HepG2 (cell line): Measurements from ENCODE around the gene ESYT2. TPM values are rescaled to one million over a fixed set of nuclear protein-coding genes. Genes with fewer than 3 reads are reported as not detected.

Experiments
- ATAC-seq: fragments of 200-7000 bp; cut with Tn5 transposase; 3 replicates; pipeline ENCODE4 v1.9.1; 2020; ENCODE audit warnings: mild to moderate bottlenecking, moderate library complexity
- BruUV-seq: library from RNA; stranded (reverse); fragments of 400-500 nt; replicated peaks from 2 replicates; lab custom pipeline; 2021; lab: Mats Ljungman, UMichigan
- CTCF ChIA-PET: fragments of 300-600 bp; formaldehyde crosslinking; extraction: SDS; loops from one replicate; lab custom pipeline; 2021; ENCODE audit warnings: low total read pairs, inconsistent platforms, low intra/inter-chr PET ratio; lab: Yijun Ruan, JAX
- POLR2A ChIA-PET: fragments of 350-600 bp; sonication (Branson Sonifier 250); formaldehyde crosslinking; loops from one replicate; lab custom pipeline; 2020; ENCODE audit warnings: antibody characterized with exemption, inconsistent platforms; lab: Yijun Ruan, JAX
- DNase-seq: peaks from one replicate; pipeline ENCODE4 v3.0.0-alpha.2; 2015; ENCODE audit warnings: low spot score
- FAIRE-seq: peaks from 3 replicates; lab custom pipeline; 2011; peaks lifted over from hg19 to GRCh38; lab: Jason Lieb, UNC
- H2AFZ ChIP-seq: one replicate; pipeline ENCODE4 v1.6.1; 2011; ENCODE audit warnings: low read length, inconsistent platforms
- H3K27ac ChIP-seq: fragments of 300-600 bp; 3 replicates; pipeline ENCODE4 v1.8.0; 2011; ENCODE audit warnings: mixed run types, mild to moderate bottlenecking, mixed read lengths, low read length, inconsistent platforms; ENCODE audit not compliant: insufficient read depth; ENCODE audit errors: extremely low read length
- H3K27me3 ChIP-seq, 2 experiments: fragments of 200-600 bp in 1 of 2; 2 replicates in 1 of 2; 3 replicates in 1 of 2; pipeline versions ENCODE4 v1.6.0 to v1.8.0; 2011; ENCODE audit warnings: low read length in 2 of 2, mild to moderate bottlenecking in 2 of 2, moderate library complexity in 2 of 2, inconsistent platforms in 1 of 2; ENCODE audit not compliant: insufficient read depth in 2 of 2, control insufficient read depth in 1 of 2
- H3K36me3 ChIP-seq, 2 experiments: fragments of 200-600 bp in 1 of 2; replicated peaks in 1 of 2; 2 replicates in 1 of 2; 3 replicates in 1 of 2; pipeline versions ENCODE4 v1.5.1 to v1.8.0; 2011; ENCODE audit warnings: low read length in 2 of 2, inconsistent platforms in 1 of 2; ENCODE audit not compliant: insufficient read depth in 2 of 2, control insufficient read depth in 1 of 2
- H3K4me1 ChIP-seq: 2 replicates; pipeline ENCODE4 v1.5.1; 2012; ENCODE audit warnings: low read length, inconsistent platforms; ENCODE audit not compliant: insufficient read depth
- H3K4me2 ChIP-seq: 2 replicates; pipeline ENCODE4 v1.6.0; 2011; ENCODE audit warnings: low read depth, low read length, inconsistent platforms
- H3K4me3 ChIP-seq, 3 experiments: fragments of 200-600 bp in 1 of 3; sonication (generic), shearing (Covaris generic) in 1 of 3; replicated peaks in 1 of 3; 2 replicates each; pipeline ENCODE4 v1.5.1; 2011 to 2016; ENCODE audit warnings: low read length in 3 of 3, inconsistent platforms in 2 of 3, low read depth in 2 of 3, mild to moderate bottlenecking in 2 of 3, control low read depth in 1 of 3, mixed read lengths in 1 of 3; ENCODE audit not compliant: insufficient read depth in 1 of 3
- H3K79me2 ChIP-seq: one replicate; pipeline ENCODE4 v1.6.1; 2011; ENCODE audit warnings: low read length, inconsistent platforms; ENCODE audit not compliant: insufficient read depth
- H3K9ac ChIP-seq: 2 replicates; pipeline ENCODE4 v1.6.0; 2011; ENCODE audit warnings: mild to moderate bottlenecking, low read depth, low read length, inconsistent platforms; ENCODE audit not compliant: insufficient read depth
- H3K9me3 ChIP-seq: 2 replicates; pipeline ENCODE4 v1.5.1; 2012; ENCODE audit warnings: mild to moderate bottlenecking, low read length
- H4K20me1 ChIP-seq: 2 replicates; pipeline ENCODE4 v1.6.0; 2011; ENCODE audit warnings: inconsistent platforms, mild to moderate bottlenecking, low read length, moderate library complexity; ENCODE audit not compliant: insufficient read depth
- CREB1 ChIP-seq, 2 experiments: fragments of 450-650 bp in 1 of 2; IDR thresholded peaks; 2 replicates each; pipeline ENCODE4 v1.6.1; 2016 to 2017; ENCODE audit warnings: control low read depth in 1 of 2, mild to moderate bottlenecking in 1 of 2, missing compliant biosample characterization in 1 of 2, missing genetic modification characterization in 1 of 2
- ELF1 ChIP-seq: sonication (generic); formaldehyde crosslinking; IDR thresholded peaks from 2 replicates; pipeline ENCODE4 v1.4.0; 2020; ENCODE audit warnings: missing genetic modification reagents
- KDM5A ChIP-seq: fragments of 200-600 bp; sonication (generic); IDR thresholded peaks from 2 replicates; pipeline ENCODE4 v1.7.0; 2018; ENCODE audit warnings: antibody characterized with exemption, mild to moderate bottlenecking, low read length, borderline replicate concordance
- MEIS2 ChIP-seq: sonication (generic); formaldehyde crosslinking; IDR thresholded peaks from 2 replicates; pipeline ENCODE4 v1.9.0; 2021; ENCODE audit warnings: mild to moderate bottlenecking, missing genetic modification reagents
- MXI1 ChIP-seq: IDR thresholded peaks from 3 replicates; pipeline ENCODE4 v1.6.1; 2012; ENCODE audit warnings: low read depth, low read length, inconsistent platforms, borderline replicate concordance
- RARA ChIP-seq: IDR thresholded peaks from 2 replicates; pipeline ENCODE4 v1.6.1; 2016; ENCODE audit warnings: missing genetic modification reagents, missing compliant biosample characterization
- TEAD3 ChIP-seq: optimal IDR thresholded peaks from 2 replicates; pipeline ENCODE3; 2016; ENCODE audit warnings: borderline replicate concordance
- ZBTB38 ChIP-seq: sonication (generic); formaldehyde crosslinking; IDR thresholded peaks from 2 replicates; pipeline ENCODE4 v1.5.1; 2020; ENCODE audit warnings: mild to moderate bottlenecking, missing genetic modification reagents
- ZMYM3 ChIP-seq: sonication (generic); formaldehyde crosslinking; IDR thresholded peaks from 2 replicates; pipeline ENCODE4 v1.5.1; 2020; ENCODE audit warnings: mild to moderate bottlenecking, missing genetic modification reagents
- ZNF121 ChIP-seq: sonication (generic); formaldehyde crosslinking; IDR thresholded peaks from 2 replicates; pipeline ENCODE4 v1.5.0; 2020; ENCODE audit warnings: mild to moderate bottlenecking, missing genetic modification reagents
- ZNF501 ChIP-seq: sonication (generic); formaldehyde crosslinking; IDR thresholded peaks from 2 replicates; pipeline ENCODE4 v1.5.1; 2020; ENCODE audit warnings: mild to moderate bottlenecking, moderate library complexity, missing genetic modification reagents
- WGBS: methylation state at CpG from one replicate; pipeline ENCODE4 v1.1.6; 2017; ENCODE audit warnings: low lambda C conversion rate; 5-methylcytosine and 5-hydroxymethylcytosine counted together
- in situ Hi-C: cut with HindIII; loops from 2 replicates; pipeline ENCODE4 v1.10.0; 2017; ENCODE audit warnings: low pct_unique_long_range_greater_than_20kb; ENCODE audit not compliant: extremely low pct_ligation_motif_present
- intact Hi-C: fragments of 100-400 bp; cut with micrococcal nuclease; formaldehyde crosslinking; loops from one replicate; pipeline ENCODE4 v1.10.0; 2022; ENCODE audit not compliant: unreplicated experiment
- polyA plus RNA-seq, 8 experiments: library from polyadenylated mRNA; depleted of rRNA in 3 of 8; stranded (reverse) in 7 of 8; unstranded in 1 of 8; fragments of >200 nt; fragmentation: Illumina TruSeq in 4 of 8; extraction: Trizol in 4 of 8; gene quantifications; 2 replicates each; pipeline versions ENCODE4 v1.2.1 to v1.2.3, GENCODE V29; 2011 to 2016; ENCODE audit warnings: low read depth in 4 of 8, missing spikeins in 1 of 8, mixed read lengths in 1 of 8; ENCODE audit not compliant: insufficient read depth in 1 of 8
- total RNA-seq, 5 experiments: library from RNA; depleted of rRNA; stranded (reverse); fragments of >200 nt; fragmentation: Illumina TruSeq; extraction: Trizol; gene quantifications; 2 replicates each; pipeline ENCODE4 v1.2.3, GENCODE V29; 2016; ENCODE audit warnings: low read depth in 1 of 5
- TF ChIP-seq, protein P1 (sequence below): sonication (generic); formaldehyde crosslinking; IDR thresholded peaks from 2 replicates; pipeline ENCODE4 v1.8.0; 2022; ENCODE audit warnings: mild to moderate bottlenecking, missing genetic modification reagents, moderate library complexity
- TF ChIP-seq, protein P2 (sequence below): IDR thresholded peaks from 2 replicates; pipeline ENCODE4 v1.4.0; 2020; ENCODE audit warnings: mild to moderate bottlenecking, missing genetic modification reagents
- TF ChIP-seq, protein P3 (sequence below): sonication (generic); formaldehyde crosslinking; IDR thresholded peaks from 2 replicates; pipeline ENCODE4 v1.9.0; 2022; ENCODE audit warnings: missing genetic modification reagents, mild to moderate bottlenecking, borderline replicate concordance
- TF ChIP-seq, protein P4 (sequence below): IDR thresholded peaks from 2 replicates; pipeline ENCODE4 v1.6.1; 2016

Gene ESYT2
- total and polyA plus RNA-seq, 2 of the 13 experiments (the other 11 are each of a cell fraction or from before 2014, with no cell fraction given) = 28.5 to 37.3 TPM

DNA sequence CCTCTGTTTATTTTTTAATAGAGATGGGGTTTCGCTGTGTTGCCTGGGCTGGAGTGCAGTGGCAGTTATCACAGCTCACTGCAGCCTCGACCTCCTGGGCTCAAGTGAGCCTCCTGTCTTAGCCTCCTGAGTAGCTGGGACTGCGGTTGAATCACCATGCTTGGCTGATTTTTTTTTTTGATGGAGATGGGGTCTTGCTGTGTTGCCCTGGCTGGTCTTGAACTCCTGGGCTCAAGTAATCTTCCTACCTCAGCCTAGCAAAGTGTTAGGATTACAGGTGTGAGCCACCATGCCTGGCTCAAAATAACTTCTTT lies 35.2 kb upstream of the ESYT2 start (continued):
- TF ChIP-seq ZNF501 (CRISPR knock-in tag) = peak; percentile 7; the same call in 1 of the 2 replicates
- TF ChIP-seq MEIS2 = 0 out of 2 replicates have a peak, but pooled peaks have one; percentile 1
- peak; percentile 94 for TF ChIP-seq ZNF121 (CRISPR knock-in tag)
- peak; percentile 68 for TF ChIP-seq ZMYM3 (CRISPR knock-in tag)
- TF ChIP-seq, protein P1, sequence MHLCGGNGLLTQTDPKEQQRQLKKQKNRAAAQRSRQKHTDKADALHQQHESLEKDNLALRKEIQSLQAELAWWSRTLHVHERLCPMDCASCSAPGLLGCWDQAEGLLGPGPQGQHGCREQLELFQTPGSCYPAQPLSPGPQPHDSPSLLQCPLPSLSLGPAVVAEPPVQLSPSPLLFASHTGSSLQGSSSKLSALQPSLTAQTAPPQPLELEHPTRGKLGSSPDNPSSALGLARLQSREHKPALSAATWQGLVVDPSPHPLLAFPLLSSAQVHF = no peak
- no peak for TF ChIP-seq ELF1 (CRISPR knock-in tag)

DNA sequence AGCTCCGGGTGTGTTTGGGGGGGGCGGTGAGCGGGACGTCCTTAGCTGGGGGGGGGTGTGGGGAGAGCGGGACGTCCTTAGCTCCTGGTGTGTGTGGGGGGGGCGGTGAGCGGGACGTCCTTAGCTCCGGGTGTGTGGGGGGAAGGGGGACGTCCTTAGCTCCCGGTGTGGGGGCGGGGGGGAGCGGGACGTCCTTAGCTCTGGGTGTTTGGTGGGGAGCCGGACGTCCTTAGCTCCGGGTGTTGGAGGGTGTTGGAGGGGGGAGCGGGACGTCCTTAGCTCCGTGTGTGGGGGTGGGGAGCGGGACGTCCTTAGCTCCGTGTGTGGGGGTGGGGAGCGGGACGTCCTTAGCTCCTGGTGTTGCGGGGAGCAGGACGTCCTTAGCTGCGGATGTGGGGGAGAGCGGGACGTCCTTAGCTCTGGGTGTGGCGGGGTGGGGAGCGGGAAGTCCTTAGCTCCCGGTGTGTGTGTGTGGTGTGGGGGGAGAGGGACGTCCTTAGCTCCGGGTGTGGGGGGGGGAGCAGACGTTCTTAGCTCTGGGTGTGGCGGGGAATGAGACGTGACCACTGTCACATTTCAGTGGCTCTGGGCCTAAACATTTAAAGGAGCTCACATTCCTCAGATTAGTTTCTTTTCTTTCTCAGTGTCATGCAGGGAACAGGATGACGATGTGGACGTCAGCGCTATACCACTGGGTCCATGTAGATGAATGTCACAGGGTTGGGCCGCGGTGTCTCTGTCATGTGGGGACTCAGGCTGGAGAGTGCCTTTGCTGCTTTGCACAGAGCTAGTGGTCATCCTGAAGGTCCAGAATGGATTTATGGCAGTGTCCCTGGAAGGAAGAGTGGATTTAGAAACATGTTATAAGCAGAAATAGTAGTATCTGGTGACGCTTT lies 34.5 kb upstream of the ESYT2 start:
- no peaks in the 10 kb centered on the region for H3K79me2 ChIP-seq
- H4K20me1 ChIP-seq = no peaks in the 10 kb centered on the region
- H3K36me3 ChIP-seq = no peaks in the 10 kb centered on the region
- intact Hi-C loops = no loop called here
- POLR2A ChIA-PET = interaction anchor here (0.6 to 2.7 kb wide), 13 partner anchors 9 to 432 kb away, joined by 3 to 63 read pairs (median 3); partner anchors contain the start of genes ESYT2 and NCAPG2
- peak; percentile 38 for DNase-seq
- no peaks in the 10 kb centered on the region for H3K27me3 ChIP-seq
- in situ Hi-C loops = no loop called here
- CTCF ChIA-PET = no interaction called here
- H2AFZ ChIP-seq = no peak overlapping the region
- H3K4me1 ChIP-seq = peaks cover 61% of the 10 kb centered on the region
- peak overlapping the region; percentile 61 for H3K27ac ChIP-seq
- H3K9ac ChIP-seq = peak overlapping the region; percentile 47; the same call in 1 of the 2 replicates
- H3K4me3 ChIP-seq = peak overlapping the region; percentile 46 to 71 (median 67); a peak in 5 of 6 replicates
- peak; percentile 70 for ATAC-seq
- WGBS = 24% methylated on average over 15 of the region's 45 CpGs
- no TSS peak for BruUV-seq
- peak overlapping the region; percentile 72 for H3K4me2 ChIP-seq
- FAIRE-seq = no peak
- H3K9me3 ChIP-seq = no peaks in the 10 kb centered on the region
- peak; percentile 80 for TF ChIP-seq CREB1 (IDR thresholded peaks at IDR 0.05)
- TF ChIP-seq CREB1 (CRISPR knock-in tag; IDR thresholded peaks at IDR 0.05) = peak; percentile 21; the same call in 1 of the 2 replicates
- peak; percentile 50; the same call in 1 of the 3 replicates for TF ChIP-seq MXI1
- TF ChIP-seq KDM5A = no peak
- TF ChIP-seq, protein P2, sequence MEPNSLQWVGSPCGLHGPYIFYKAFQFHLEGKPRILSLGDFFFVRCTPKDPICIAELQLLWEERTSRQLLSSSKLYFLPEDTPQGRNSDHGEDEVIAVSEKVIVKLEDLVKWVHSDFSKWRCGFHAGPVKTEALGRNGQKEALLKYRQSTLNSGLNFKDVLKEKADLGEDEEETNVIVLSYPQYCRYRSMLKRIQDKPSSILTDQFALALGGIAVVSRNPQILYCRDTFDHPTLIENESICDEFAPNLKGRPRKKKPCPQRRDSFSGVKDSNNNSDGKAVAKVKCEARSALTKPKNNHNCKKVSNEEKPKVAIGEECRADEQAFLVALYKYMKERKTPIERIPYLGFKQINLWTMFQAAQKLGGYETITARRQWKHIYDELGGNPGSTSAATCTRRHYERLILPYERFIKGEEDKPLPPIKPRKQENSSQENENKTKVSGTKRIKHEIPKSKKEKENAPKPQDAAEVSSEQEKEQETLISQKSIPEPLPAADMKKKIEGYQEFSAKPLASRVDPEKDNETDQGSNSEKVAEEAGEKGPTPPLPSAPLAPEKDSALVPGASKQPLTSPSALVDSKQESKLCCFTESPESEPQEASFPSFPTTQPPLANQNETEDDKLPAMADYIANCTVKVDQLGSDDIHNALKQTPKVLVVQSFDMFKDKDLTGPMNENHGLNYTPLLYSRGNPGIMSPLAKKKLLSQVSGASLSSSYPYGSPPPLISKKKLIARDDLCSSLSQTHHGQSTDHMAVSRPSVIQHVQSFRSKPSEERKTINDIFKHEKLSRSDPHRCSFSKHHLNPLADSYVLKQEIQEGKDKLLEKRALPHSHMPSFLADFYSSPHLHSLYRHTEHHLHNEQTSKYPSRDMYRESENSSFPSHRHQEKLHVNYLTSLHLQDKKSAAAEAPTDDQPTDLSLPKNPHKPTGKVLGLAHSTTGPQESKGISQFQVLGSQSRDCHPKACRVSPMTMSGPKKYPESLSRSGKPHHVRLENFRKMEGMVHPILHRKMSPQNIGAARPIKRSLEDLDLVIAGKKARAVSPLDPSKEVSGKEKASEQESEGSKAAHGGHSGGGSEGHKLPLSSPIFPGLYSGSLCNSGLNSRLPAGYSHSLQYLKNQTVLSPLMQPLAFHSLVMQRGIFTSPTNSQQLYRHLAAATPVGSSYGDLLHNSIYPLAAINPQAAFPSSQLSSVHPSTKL (CRISPR knock-in tag) = peak; percentile 37; the same call in 1 of the 2 replicates
- TF ChIP-seq ZBTB38 (CRISPR knock-in tag) = peak; percentile 77; the same call in 1 of the 2 replicates
- TF ChIP-seq TEAD3 (CRISPR knock-in tag) = peak; percentile 53
- TF ChIP-seq RARA (CRISPR knock-in tag) = 0 out of 2 replicates have a peak, but pooled peaks have one; percentile 40
- TF ChIP-seq, protein P3, sequence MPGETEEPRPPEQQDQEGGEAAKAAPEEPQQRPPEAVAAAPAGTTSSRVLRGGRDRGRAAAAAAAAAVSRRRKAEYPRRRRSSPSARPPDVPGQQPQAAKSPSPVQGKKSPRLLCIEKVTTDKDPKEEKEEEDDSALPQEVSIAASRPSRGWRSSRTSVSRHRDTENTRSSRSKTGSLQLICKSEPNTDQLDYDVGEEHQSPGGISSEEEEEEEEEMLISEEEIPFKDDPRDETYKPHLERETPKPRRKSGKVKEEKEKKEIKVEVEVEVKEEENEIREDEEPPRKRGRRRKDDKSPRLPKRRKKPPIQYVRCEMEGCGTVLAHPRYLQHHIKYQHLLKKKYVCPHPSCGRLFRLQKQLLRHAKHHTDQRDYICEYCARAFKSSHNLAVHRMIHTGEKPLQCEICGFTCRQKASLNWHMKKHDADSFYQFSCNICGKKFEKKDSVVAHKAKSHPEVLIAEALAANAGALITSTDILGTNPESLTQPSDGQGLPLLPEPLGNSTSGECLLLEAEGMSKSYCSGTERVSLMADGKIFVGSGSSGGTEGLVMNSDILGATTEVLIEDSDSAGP (CRISPR knock-in tag) = 0 out of 2 replicates have a peak, but pooled peaks have one; percentile 32
- TF ChIP-seq, protein P4, sequence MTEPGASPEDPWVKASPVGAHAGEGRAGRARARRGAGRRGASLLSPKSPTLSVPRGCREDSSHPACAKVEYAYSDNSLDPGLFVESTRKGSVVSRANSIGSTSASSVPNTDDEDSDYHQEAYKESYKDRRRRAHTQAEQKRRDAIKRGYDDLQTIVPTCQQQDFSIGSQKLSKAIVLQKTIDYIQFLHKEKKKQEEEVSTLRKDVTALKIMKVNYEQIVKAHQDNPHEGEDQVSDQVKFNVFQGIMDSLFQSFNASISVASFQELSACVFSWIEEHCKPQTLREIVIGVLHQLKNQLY (CRISPR knock-in tag) = 0 out of 2 replicates have a peak, but pooled peaks have one; percentile 22
